ENCODE results near the gene DENND4C.
A peak's percentile ranks its signal among the peaks of the same experiment; 100 is the strongest.
"Not testable (repeated sequence)": the region's sequence is repeated elsewhere in the genome, so short reads cannot be mapped to it uniquely, and the experiment has no call there.

The DENND4C gene

GRCh38 chr9:19229595-19230354, 718 bp upstream of the DENND4C start:
- DNase-seq: peak; percentile 5

DNA sequence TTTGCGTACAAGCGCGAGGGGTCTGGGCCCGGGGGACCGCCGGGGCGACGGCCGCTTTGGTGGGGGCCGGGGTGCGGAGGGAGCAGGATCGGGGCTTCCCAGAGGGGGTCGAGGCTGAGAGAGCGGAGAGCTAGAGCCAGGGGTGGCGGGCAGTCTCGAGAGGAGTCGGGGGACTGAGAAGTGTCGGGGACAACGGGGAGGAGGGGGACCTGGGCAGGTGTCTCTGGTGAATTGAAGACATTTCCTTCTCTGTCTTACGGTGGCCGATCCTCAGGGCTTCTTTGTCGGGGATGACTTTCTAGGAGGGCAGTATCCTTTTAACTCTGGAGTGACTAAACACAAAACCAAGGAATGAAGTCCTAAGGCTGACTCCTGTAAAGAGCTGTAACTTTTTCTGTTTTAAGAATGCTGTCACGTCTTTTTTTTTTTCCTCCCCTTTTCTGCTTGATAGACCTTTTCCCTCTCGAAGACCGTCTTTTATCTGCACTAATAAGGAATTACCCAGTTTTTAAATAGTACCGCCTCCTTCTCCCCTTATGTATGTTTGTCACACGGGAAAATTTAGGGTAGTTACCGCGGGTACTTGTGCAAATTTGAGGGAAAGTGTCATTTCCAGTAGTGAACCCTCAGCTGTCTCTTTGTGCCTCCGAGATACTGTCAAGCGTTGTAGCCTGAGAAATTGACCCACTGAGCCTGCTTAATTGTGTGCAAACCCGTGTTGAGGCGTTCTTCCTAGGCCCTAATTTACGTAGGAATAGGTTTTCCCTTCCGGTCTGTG, 822 bp downstream of the DENND4C start:
- DNase-seq: no peak

DNA sequence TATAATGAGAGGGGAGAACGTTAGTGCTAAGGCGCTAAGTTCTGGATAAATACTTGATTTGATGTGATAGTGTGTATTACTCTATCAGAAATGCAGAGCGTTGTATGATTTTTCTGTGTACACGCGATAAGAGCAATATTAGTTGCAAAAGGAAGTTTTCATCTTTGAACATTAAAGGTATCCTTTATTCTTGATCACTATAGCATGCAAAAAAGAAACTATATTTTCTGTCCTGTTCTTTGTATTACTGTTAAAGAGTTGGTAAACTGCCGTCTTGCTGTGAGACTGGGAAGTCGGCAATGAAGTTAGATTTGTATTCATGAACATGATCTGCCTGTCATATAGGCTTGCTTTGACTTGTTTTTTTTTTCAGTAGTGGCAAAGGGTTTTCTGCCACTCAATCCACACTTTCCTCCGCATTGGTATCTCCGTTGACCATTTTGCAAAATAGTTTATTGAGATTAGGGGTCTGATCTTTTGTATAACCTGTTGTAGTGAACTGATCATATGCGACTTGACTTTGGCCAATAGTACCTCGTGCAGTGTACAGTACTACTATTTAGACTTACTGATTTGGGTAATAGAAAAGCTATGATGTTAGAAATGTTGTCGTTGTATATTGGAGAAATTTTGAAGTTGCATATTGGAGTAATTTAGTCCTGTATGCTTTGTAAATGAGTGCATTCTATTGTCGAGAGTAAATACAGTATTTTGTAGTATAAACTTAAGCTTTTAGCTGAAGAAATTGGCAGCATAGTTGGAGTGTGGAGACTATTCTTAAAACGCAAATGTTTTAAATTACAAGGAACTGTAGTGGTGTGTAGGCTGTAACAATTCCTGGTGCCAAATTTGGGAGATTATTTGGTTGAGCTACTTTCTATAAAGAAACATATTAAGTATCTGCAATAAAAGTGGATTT, 1.7 kb downstream of the DENND4C start:
- DNase-seq: no peak

DNA sequence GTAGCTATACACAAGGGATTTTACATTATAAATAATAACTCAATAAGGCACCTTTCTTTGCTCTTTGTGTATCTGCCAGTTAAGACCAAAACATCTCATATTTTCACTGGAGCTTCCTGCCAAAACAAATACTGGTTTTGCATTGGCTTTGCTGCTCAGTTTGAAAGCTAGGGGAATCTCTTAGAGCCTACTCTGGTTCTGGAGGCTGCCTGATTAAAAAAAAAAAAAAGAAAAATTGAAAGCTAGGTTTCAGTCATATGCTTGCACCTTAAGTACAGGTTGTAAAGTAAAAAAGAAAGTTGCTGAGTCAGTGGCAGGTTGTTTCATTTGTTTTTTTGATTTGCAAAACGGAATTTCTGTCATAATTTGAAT, 2.3 kb downstream of the DENND4C start:
- DNase-seq: no peak

- DNase-seq: no peak
Measured at GRCh38 chr9:19233344-19233743, 2.9 kb downstream of the DENND4C start.

- DNase-seq: no peak
Measured at GRCh38 chr9:19239955-19240354, 9.5 kb downstream of the DENND4C start.

DNA sequence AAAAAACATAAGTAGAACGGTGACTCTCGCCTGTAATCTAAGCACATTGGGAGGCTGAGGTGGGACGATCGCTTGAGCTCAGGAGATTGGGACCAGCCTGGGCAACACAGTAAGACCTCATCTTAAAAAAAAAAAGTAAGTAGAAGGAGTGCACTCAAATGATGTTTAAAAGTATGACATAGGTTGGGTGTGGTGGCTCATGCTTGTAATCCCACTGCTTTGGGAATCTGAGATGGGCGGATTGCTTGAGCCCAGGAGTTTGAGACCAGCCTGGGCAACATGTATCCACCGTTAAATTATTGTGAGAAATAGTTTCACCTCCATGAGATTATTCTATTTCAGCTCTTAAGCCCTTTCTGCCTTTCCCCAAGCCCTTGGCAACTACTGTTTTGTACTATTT, 11.2 kb downstream of the DENND4C start:
- DNase-seq: no peak

- DNase-seq: no peak
Measured at GRCh38 chr9:19243366-19244033, 13.0 kb downstream of the DENND4C start.

GRCh38 chr9:19246891-19247290, 16.4 kb downstream of the DENND4C start:
- DNase-seq: no peak

- DNase-seq: no peak
Measured at GRCh38 chr9:19247420-19247819, 16.9 kb downstream of the DENND4C start.

- DNase-seq: not testable (repeated sequence)
Measured at GRCh38 chr9:19250346-19250745, 19.9 kb downstream of the DENND4C start.

- not testable (repeated sequence) for DNase-seq
Measured at GRCh38 chr9:19251203-19251602, 20.7 kb downstream of the DENND4C start.

DNA sequence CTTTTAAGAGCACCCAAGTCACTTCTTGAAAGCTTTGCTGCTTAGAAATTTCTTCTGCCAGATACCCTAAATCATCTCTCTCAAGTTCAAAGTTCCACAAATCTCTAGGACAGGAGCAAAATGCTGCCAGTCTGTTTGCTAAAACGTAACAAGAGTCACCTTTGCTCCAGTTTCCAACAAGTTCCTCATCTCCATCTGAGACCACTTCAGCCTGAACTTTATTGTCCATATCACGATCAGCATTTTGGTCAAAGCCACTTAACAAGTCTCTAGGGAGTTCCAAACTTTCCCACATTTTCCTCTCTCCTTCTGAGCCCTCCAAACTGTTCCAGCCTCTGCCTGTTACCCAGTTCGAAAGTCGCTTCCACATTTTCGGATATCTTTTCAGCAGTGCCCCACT, 21.1 kb downstream of the DENND4C start:
- DNase-seq: not testable (repeated sequence)

DNA sequence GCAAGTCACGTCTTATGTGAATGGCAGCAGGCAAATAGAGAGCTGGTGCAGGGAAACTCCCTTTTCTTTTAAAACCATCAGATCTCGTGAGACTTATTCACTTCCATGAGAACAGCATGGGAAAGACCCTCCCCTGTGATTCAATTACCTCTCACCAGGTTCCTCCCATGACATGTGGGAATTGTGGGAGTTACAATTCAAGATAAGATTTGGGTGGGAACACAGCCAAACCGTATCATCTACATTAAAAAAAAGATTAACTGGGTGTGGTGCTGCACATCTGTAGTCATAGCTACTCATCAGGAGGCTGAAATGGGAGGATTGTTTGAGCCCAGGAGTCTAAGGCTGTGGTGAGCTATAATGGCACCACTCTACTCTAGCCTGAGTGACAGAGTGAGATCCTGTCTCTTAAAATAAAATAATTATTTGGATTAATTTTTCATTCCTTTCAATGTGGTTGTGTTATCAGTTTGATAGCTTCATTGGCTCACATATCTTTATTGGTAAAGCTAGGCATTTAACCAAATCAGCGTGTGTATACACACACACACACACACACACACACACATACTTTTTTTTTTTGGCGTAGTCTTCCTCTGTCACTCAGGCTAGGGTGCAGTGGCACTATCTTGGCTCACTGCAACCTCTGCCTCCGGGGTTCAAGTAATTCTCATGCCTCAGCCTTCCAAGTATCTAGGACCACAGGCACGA, 21.8 kb downstream of the DENND4C start:
- no peak for DNase-seq

DNA sequence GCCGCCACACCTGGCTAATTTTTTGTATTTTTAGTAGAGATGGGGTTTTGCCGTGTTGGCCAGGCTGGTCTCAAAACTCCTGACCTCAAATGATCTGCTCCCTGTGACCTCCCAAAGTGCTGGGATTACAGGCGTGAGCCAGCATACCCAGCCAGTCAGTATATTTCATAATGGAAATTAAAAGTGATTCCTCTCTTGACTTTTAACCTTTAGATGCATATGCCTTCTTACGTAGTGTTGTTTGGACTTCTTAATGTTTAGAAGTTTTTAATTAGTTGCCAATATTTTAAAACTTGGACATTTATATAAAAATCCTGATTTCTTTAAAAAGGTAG, 22.4 kb downstream of the DENND4C start:
- DNase-seq: no peak

DNA sequence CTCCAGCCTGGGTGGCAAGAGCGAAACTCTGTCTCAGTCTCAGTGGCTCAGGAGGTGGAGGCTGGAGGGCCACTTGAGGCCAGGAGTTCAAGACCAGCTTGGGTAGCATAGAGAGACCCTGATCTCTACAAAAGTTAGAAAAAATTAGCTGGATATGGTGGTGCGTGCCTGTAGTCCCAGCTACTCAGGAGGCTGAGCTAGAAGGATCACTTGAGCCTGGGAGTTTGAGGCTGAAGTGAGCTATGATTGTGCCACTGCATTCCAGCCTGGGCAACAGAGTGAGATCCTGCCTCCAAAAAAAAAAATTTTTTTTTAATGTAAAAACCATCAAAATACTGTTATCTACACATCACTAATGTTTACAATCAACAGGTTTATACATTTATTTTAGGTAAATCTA, 24.6 kb downstream of the DENND4C start:
- no peak for DNase-seq

DNA sequence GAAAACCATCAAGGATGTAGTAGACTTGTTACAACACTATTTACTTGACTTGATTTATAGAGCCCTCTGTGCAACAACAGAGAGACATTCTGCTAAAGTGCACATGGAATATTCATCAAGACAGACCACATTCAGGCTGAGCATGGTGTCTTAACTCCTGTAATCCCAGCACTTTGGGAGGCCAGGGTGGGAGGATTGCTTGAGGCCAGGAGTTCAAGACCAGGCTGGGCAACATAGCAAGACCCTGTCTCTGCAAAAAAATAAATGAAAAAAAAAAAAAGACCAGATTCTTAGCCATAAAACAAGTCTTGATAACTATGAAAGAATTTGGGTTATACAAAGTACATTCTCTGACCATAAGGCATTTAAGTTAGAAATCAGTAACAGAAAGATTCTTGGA, 25.3 kb downstream of the DENND4C start:
- no peak for DNase-seq

- not testable (repeated sequence) for DNase-seq
Measured at GRCh38 chr9:19259665-19260255, 29.3 kb downstream of the DENND4C start.

DNA sequence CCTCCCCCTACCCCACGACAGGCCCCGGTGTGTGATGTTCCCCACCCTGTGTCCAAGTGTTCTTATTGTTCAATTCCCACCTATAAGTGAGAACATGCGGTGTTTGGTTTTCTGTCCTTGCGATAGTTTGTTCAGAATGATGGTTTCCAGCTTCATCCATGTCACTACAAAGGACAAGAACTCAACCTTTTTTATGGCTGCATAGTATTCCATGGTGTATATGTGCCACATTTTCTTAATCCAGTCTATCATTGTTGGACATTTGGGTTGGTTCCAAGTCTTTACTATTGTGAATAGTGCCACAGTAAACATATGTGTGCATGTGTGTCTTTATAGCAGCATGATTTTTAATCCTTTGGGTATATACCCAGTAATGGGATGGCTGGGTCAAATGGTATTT, 35.1 kb downstream of the DENND4C start:
- not testable (repeated sequence) for DNase-seq

- not testable (repeated sequence) for DNase-seq
Measured at GRCh38 chr9:19266778-19267384, 36.4 kb downstream of the DENND4C start.

GRCh38 chr9:19269582-19269981, 39.1 kb downstream of the DENND4C start:
- DNase-seq: no peak

Data from SHP77 treated with DMSO at 0.1 percent for 48 hours (cell line).